ENCODE measurements around the gene RIPK1. TPM values are rescaled to one million over a fixed set of nuclear protein-coding genes. Genes with fewer than 3 reads are reported as not detected.

Gene RIPK1
- total RNA-seq, 4 donors from 2014 or later = 12.1 to 46.0 (median 34.6) TPM

DNA sequence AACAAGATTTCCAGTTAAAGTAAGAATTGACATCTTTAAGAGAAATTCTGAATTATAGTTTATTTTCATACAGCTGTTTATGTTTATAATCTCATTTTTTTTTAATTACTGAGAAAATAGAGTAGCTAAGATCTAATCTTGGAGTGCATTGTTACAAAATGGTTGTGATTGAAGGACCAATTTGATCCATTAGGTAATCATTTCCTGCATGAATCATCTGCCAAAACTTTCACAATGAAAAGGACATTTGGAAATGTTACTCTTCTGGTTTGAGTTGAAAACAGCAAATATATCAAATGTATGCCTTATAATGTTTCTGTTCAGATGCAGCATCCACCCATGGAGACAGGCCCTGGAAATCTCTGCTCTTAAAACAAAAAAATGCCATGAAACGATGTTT, 70.0 kb downstream of the RIPK1 start:
- Histone ChIP-seq H3K9me3 (no peaks in the 10 kb centered on the region), H3K4me1 (peaks cover 4 to 26% (median 16%) of the 10 kb centered on the region in 4 donors), H3K27me3 (no peaks in the 10 kb centered on the region), H3K36me3 (peaks cover 0 to 11% (median 4%) of the 10 kb centered on the region in 4 donors), H3K4me3 (no peak overlapping the region), H3K27ac (peak overlapping the region; percentile 50 to 62 (median 59))
- no peak for DNase-seq
- TF ChIP-seq POLR2A (IDR thresholded peaks at IDR 0.05) = no peak
- in situ Hi-C loops (cut with MboI; ENCODE audit: low pct_ligation_motif_present in 1 of 4, low pct_unique_long_range_greater_than_20kb in 1 of 4, low sequenced_read_pairs in 3 of 4) (loop anchor here in 1 of 4 donors (25.0 kb wide), 1 partner anchor 599 kb away; no protein-coding TSS in a partner anchor), intact Hi-C loops (cut with DNase I; ENCODE audit: low total_unique reads) (no loop called here)
- 50 to 54% methylated on average over 1 of the region's 1 CpG for WGBS, 2 donors (ENCODE audit: low coverage in 1 of 2)

DNA sequence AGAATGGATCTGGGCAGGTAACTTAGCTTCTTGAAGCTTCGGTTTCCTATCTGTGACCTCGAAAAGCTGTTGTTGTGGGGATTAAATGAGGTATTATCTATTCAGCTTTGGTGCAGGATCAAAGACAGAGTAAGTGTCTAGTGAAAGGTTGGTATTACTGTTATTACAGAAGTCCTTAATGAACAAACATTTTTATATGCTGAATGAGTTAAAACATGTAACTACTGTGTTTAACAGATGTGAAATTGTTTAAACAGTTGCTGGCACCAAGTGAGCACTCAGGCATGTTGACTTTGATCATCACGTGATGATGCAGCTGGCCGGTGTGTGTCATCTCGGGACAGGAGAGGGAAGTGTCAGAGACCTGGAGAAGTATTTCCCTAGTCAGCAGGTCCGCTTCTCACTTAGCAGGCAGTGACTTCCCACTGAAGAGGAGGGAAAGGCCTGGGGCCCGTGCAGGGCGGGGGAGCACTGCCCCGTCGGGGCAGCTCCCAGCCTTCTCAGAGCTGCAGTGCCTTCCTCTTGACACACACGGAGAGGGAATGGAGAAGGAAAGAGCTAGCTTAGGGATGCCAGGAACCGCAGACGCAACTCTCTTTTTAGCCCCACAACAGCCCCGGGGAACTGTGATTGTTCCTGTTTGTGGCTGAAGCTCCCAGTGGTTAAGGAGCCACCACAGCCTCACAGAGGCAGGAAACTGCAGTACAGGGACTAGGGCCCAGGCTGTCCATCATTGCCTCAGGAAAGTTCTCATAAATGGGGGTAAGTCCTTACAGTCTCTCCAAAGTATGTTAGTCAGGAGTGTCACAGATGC, 71.0 kb downstream of the RIPK1 start:
- peak overlapping the region; percentile 50 to 62 (median 59) for H3K27ac ChIP-seq
- intact Hi-C loops (cut with DNase I; ENCODE audit: low total_unique reads) = no loop called here
- TF ChIP-seq, protein P1, sequence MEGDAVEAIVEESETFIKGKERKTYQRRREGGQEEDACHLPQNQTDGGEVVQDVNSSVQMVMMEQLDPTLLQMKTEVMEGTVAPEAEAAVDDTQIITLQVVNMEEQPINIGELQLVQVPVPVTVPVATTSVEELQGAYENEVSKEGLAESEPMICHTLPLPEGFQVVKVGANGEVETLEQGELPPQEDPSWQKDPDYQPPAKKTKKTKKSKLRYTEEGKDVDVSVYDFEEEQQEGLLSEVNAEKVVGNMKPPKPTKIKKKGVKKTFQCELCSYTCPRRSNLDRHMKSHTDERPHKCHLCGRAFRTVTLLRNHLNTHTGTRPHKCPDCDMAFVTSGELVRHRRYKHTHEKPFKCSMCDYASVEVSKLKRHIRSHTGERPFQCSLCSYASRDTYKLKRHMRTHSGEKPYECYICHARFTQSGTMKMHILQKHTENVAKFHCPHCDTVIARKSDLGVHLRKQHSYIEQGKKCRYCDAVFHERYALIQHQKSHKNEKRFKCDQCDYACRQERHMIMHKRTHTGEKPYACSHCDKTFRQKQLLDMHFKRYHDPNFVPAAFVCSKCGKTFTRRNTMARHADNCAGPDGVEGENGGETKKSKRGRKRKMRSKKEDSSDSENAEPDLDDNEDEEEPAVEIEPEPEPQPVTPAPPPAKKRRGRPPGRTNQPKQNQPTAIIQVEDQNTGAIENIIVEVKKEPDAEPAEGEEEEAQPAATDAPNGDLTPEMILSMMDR (IDR thresholded peaks at IDR 0.05) = no peak
- TF ChIP-seq EP300 (IDR thresholded peaks at IDR 0.05; ENCODE audit: low read depth) = no peak
- TF ChIP-seq POLR2AphosphoS5 (IDR thresholded peaks at IDR 0.05) = peak; percentile 42 to 57 (median 54)
- TF ChIP-seq POLR2A (IDR thresholded peaks at IDR 0.05) = no peak
- 12 to 29% methylated on average over 3 to 14 of the region's 14 CpGs for WGBS, 2 donors (ENCODE audit: low coverage in 1 of 2)
- no peaks in the 10 kb centered on the region for H3K9me3 ChIP-seq
- peaks cover 4 to 26% (median 16%) of the 10 kb centered on the region in 4 donors for H3K4me1 ChIP-seq
- in situ Hi-C loops (cut with MboI; ENCODE audit: low pct_ligation_motif_present in 1 of 4, low pct_unique_long_range_greater_than_20kb in 1 of 4, low sequenced_read_pairs in 3 of 4) = loop anchor here in 1 of 4 donors (25.0 kb wide), 1 partner anchor 598 kb away; no protein-coding TSS in a partner anchor
- DNase-seq = peak; percentile 79
- no peaks in the 10 kb centered on the region for H3K27me3 ChIP-seq
- H3K36me3 ChIP-seq = peaks cover 0 to 11% (median 4%) of the 10 kb centered on the region in 4 donors
- no peak overlapping the region for H3K4me3 ChIP-seq

DNA sequence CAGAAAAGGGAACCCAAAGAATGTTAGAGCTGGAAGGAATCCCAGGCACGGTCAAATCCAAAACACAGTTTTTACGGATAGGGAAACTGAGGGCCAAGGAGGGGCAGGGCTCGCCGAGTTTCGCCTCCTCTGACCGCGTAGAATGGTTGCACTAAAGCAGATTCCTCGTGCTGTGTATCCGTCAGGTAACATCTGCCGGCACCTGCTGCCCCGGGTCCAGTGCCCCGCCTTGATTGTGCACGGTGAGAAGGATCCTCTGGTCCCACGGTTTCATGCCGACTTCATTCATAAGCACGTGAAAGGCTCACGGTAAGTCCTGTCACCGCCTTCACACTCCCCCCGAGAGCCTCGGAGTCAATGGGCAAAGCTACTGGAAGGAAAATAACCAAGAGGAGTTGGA, 71.9 kb downstream of the RIPK1 start:
- Histone ChIP-seq H3K9me3 (no peaks in the 10 kb centered on the region), H3K27me3 (no peaks in the 10 kb centered on the region), H3K4me3 (no peak overlapping the region), H3K4me1 (peaks cover 4 to 20% (median 15%) of the 10 kb centered on the region in 4 donors), H3K36me3 (peaks cover 0 to 11% (median 4%) of the 10 kb centered on the region in 4 donors), H3K27ac (no peak overlapping the region)
- TF ChIP-seq POLR2A (IDR thresholded peaks at IDR 0.05) = no peak
- TF ChIP-seq, protein P1 (IDR thresholded peaks at IDR 0.05) = no peak
- TF ChIP-seq EP300 (IDR thresholded peaks at IDR 0.05; ENCODE audit: low read depth) = no peak
- no peak for TF ChIP-seq POLR2AphosphoS5 (IDR thresholded peaks at IDR 0.05)
- DNase-seq = no peak
- intact Hi-C loops (cut with DNase I; ENCODE audit: low total_unique reads) = no loop called here
- WGBS, 2 donors (ENCODE audit: low coverage in 1 of 2) = 94% methylated on average over 20 of the region's 20 CpGs; no CpG with 5 or more reads in 1 of the 2 donors
- in situ Hi-C loops (cut with MboI; ENCODE audit: low pct_ligation_motif_present in 1 of 4, low pct_unique_long_range_greater_than_20kb in 1 of 4, low sequenced_read_pairs in 3 of 4) = loop anchor here in 1 of 4 donors (25.0 kb wide), 1 partner anchor 597 kb away; no protein-coding TSS in a partner anchor

DNA sequence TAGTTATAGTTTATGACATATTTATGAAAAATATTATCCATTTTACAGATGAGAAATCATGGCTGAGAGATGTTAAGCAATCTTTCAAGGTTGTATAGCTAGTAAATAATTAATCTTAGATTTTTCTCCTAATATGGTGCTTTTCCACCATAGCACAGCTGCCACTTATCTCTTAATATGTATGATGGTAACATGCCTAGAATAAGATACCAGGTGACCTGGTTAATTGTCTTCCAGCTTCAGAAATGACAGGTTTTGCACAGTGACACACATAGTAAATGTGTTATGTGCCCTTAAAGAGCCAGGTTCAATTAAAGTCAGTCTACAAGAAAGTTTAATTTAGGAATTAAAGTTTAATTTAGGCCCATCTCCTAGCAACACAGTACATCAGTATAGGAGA, 74.2 kb downstream of the RIPK1 start:
- H3K27ac ChIP-seq = no peak overlapping the region
- in situ Hi-C loops (cut with MboI; ENCODE audit: low pct_ligation_motif_present in 1 of 4, low pct_unique_long_range_greater_than_20kb in 1 of 4, low sequenced_read_pairs in 3 of 4) (loop anchor here in 1 of 4 donors (25.0 kb wide), 1 partner anchor 595 kb away; no protein-coding TSS in a partner anchor), intact Hi-C loops (cut with DNase I; ENCODE audit: low total_unique reads) (no loop called here)
- no peaks in the 10 kb centered on the region for H3K27me3 ChIP-seq
- DNase-seq = no peak
- peaks cover 4 to 15% (median 9%) of the 10 kb centered on the region in 4 donors for H3K4me1 ChIP-seq
- TF ChIP-seq, protein P1 (IDR thresholded peaks at IDR 0.05) = no peak
- no peak for TF ChIP-seq EP300 (IDR thresholded peaks at IDR 0.05; ENCODE audit: low read depth)
- no peak for TF ChIP-seq POLR2AphosphoS5 (IDR thresholded peaks at IDR 0.05)
- TF ChIP-seq POLR2A (IDR thresholded peaks at IDR 0.05) = no peak
- no peaks in the 10 kb centered on the region for H3K9me3 ChIP-seq
- H3K36me3 ChIP-seq = peaks cover 0 to 11% (median 4%) of the 10 kb centered on the region in 4 donors
- H3K4me3 ChIP-seq = no peak overlapping the region
